Activated CD4-positive, alpha-beta memory T cell treated with anti-CD3 and anti-CD28 coated beads for 36 hours (primary cell): Measurements from ENCODE around the gene SP2. TPM values are rescaled to one million over a fixed set of nuclear protein-coding genes. Genes with fewer than 3 reads are reported as not detected.

Experiments
- CTCF ChIA-PET: fragments of 350-600 bp; sonication (Branson Sonifier 250); formaldehyde crosslinking; loops from one replicate; lab custom pipeline; 2021; ENCODE audit warnings: antibody characterized with exemption, inconsistent platforms; lab: Charles Lee
- POLR2A ChIA-PET: fragments of 350-600 bp; sonication (Branson Sonifier 250); formaldehyde crosslinking; loops from one replicate; lab custom pipeline; 2021; ENCODE audit warnings: antibody characterized with exemption; lab: Charles Lee
- DNase-seq: peaks from one replicate; pipeline ENCODE4 v3.0.0-alpha.2; 2020
- H3K27ac Mint-ChIP-seq: one replicate; pipeline ENCODE4 v1.8.0; 2021; ENCODE audit warnings: mixed read lengths
- H3K27me3 Mint-ChIP-seq: one replicate; pipeline ENCODE4 v1.8.0; 2021; ENCODE audit warnings: mixed read lengths
- H3K36me3 Mint-ChIP-seq: one replicate; pipeline ENCODE4 v1.8.0; 2021; ENCODE audit warnings: mixed read lengths
- H3K4me1 Mint-ChIP-seq: one replicate; pipeline ENCODE4 v1.8.0; 2021; ENCODE audit warnings: low read depth, mixed read lengths
- H3K4me3 Mint-ChIP-seq: one replicate; pipeline ENCODE4 v1.8.0; 2021; ENCODE audit warnings: mild to moderate bottlenecking, mixed read lengths
- H3K9me3 Mint-ChIP-seq: one replicate; pipeline ENCODE4 v1.8.0; 2021; ENCODE audit warnings: mixed read lengths
- intact Hi-C: fragments of 100-400 bp; cut with micrococcal nuclease; formaldehyde crosslinking; loops from one replicate; pipeline ENCODE4 v1.15.1; 2023
- total RNA-seq, 2 experiments: library from RNA; stranded (reverse); gene quantifications; one replicate each; pipeline ENCODE4 v1.2.3, GENCODE V29; 2021

Gene SP2
- total RNA-seq, 2 experiments from 2014 or later = 15.1 to 17.2 TPM

GRCh38 chr17:47855737-47856136 is 40.3 kb upstream of the SP2 start:
- peaks cover 10% of the 10 kb centered on the region for H3K4me1 Mint-ChIP-seq
- DNase-seq = no peak
- no peak overlapping the region for H3K27ac Mint-ChIP-seq
- no peaks in the 10 kb centered on the region for H3K36me3 Mint-ChIP-seq
- no peak overlapping the region for H3K4me3 Mint-ChIP-seq
- peaks cover 37% of the 10 kb centered on the region for H3K27me3 Mint-ChIP-seq
- POLR2A ChIA-PET = no interaction called here
- intact Hi-C loops = no loop called here
- no peaks in the 10 kb centered on the region for H3K9me3 Mint-ChIP-seq
- CTCF ChIA-PET = interaction anchor here (0.6 to 10.0 kb wide), 3 partner anchors 12 to 34 kb away, joined by 3 to 99 read pairs (median 5); partner anchors contain the start of gene SCRN2

- Mint-ChIP-seq H3K27me3 (peaks cover 35% of the 10 kb centered on the region), H3K27ac (no peak overlapping the region), H3K4me1 (peaks cover 8% of the 10 kb centered on the region), H3K36me3 (no peaks in the 10 kb centered on the region), H3K9me3 (no peaks in the 10 kb centered on the region), H3K4me3 (no peak overlapping the region)
- CTCF ChIA-PET = interaction anchor here (0.8 to 10.0 kb wide), 2 partner anchors 13 to 33 kb away, joined by 3 to 99 read pairs; partner anchors contain the start of gene SCRN2
- no peak for DNase-seq
- intact Hi-C loops = no loop called here
- POLR2A ChIA-PET = no interaction called here
Observed at GRCh38 chr17:47856830-47857229, 39.2 kb upstream of the SP2 start.

DNA sequence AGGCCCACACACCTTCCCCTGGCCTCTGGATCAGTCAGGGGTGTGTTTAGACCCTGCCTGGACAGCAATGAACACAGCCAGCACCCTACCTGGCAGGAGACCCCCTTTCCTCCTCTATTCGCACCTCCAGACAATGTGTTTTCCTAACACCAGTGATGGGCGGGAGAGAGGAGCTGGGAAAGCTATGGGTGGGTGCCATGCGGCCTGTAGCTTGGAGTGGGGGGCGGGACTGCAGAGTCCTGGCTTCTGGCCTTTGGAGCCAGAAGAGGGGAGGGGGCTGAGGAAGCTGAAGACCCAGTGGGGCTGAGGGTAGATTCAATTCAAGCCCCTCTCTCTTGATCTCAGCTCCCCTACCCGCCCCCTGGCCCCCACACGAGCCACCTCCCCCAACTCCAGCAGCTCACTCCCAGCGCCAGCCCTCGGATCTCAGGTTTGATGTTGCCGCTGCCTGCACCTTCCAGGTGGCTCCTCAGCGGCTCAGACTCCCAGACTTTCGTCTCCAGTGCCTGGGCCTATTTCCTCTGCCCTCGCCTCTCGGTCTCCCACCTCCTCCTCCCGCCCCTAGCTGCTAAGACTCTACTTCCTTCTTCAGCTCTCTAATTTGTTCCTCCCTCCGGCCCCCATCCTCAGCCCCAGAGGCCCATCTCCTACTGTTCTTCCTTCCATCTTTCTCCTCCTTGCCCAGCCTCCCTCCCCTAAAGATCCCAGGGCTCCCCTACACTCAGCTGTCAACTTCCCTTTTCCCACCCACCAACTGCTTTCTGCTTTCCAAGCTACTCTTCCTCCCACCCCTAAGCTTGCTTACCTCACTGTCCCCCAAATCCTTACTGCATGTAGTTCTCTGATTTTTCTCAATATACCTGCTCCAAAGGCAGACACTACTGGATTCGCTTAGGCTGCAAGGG is 38.2 kb upstream of the SP2 start:
- H3K27me3 Mint-ChIP-seq = peaks cover 25% of the 10 kb centered on the region
- POLR2A ChIA-PET = no interaction called here
- no peak for DNase-seq
- H3K4me3 Mint-ChIP-seq = no peak overlapping the region
- peaks cover 4% of the 10 kb centered on the region for H3K4me1 Mint-ChIP-seq
- no peaks in the 10 kb centered on the region for H3K36me3 Mint-ChIP-seq
- no peaks in the 10 kb centered on the region for H3K9me3 Mint-ChIP-seq
- intact Hi-C loops = no loop called here
- no peak overlapping the region for H3K27ac Mint-ChIP-seq
- CTCF ChIA-PET = interaction anchor here (0.6 to 10.0 kb wide), 2 partner anchors 14 to 32 kb away, joined by 3 to 99 read pairs; partner anchors contain the start of gene SCRN2

DNA sequence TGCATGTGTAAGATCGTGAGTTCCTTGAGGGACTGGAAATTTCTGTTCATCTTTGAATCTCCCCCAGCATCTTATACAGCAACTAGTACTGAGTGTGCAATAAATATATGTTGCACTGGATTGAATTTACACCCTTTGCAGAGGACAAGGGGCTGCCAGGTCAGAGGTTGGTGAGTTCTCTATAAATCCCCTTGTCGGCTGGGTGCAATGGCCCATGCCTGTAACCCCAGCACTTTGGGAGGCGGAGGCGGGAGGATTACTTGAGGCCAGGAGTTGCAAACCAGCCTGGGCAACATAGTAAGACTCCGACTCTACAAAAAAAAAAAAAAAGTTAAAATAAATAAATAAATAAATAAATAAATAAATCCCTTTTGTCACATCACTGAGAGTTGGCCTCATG is 35.6 kb upstream of the SP2 start:
- no peak for DNase-seq
- intact Hi-C loops = no loop called here
- H3K4me3 Mint-ChIP-seq = no peak overlapping the region
- ChIA-PET POLR2A (no interaction called here), CTCF (interaction anchor here (0.6 to 1.2 kb wide), 5 partner anchors 14 to 108 kb away, joined by 3 to 5 read pairs (median 3); partner anchors contain the start of gene SCRN2)
- H3K27me3 Mint-ChIP-seq = peaks cover 4% of the 10 kb centered on the region
- no peak overlapping the region for H3K27ac Mint-ChIP-seq
- H3K4me1 Mint-ChIP-seq = peaks cover 23% of the 10 kb centered on the region
- H3K9me3 Mint-ChIP-seq = no peaks in the 10 kb centered on the region
- H3K36me3 Mint-ChIP-seq = no peaks in the 10 kb centered on the region

- H3K4me1 Mint-ChIP-seq = peaks cover 25% of the 10 kb centered on the region
- CTCF ChIA-PET = interaction anchor here (0.9 to 1.4 kb wide), 4 partner anchors 16 to 26 kb away, joined by 3 to 5 read pairs (median 4); partner anchors contain the start of gene SCRN2
- no peaks in the 10 kb centered on the region for H3K36me3 Mint-ChIP-seq
- peaks cover 4% of the 10 kb centered on the region for H3K27me3 Mint-ChIP-seq
- H3K9me3 Mint-ChIP-seq = no peaks in the 10 kb centered on the region
- no peak overlapping the region for H3K4me3 Mint-ChIP-seq
- intact Hi-C loops = no loop called here
- DNase-seq = no peak
- POLR2A ChIA-PET = no interaction called here
- H3K27ac Mint-ChIP-seq = no peak overlapping the region
Observed at GRCh38 chr17:47862621-47863440, 33.2 kb upstream of the SP2 start.

DNA sequence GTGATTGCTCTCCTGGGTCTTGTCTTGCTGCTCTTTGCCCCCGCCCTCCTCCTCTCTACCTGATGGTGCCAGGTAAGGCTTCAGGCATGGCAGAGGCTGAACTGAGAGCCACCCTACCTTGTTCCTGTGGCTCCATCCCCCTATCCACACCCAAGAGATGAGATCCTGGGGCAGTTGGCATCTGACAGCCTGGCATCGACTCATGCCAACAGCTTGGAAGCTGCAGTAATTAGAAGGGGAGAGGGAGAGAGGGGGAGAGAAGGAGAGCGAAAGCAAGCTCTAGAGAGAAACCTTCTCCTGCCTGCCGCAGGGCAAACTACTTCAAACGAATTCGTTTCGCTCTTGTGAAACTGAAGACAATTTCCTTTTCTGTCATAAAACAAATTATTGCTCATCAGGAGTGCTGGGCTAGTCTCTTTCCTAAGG is 31.2 kb upstream of the SP2 start:
- ChIA-PET CTCF (interaction anchor here (1.2 to 2.7 kb wide), 5 partner anchors 15 to 25 kb away, joined by 6 to 15 read pairs (median 8); partner anchors contain the start of gene SCRN2), POLR2A (no interaction called here)
- H3K9me3 Mint-ChIP-seq = no peaks in the 10 kb centered on the region
- no peak overlapping the region for H3K4me3 Mint-ChIP-seq
- peak; percentile 38 for DNase-seq
- peaks cover 3% of the 10 kb centered on the region for H3K27me3 Mint-ChIP-seq
- no peaks in the 10 kb centered on the region for H3K36me3 Mint-ChIP-seq
- intact Hi-C loops = no loop called here
- peaks cover 25% of the 10 kb centered on the region for H3K4me1 Mint-ChIP-seq
- H3K27ac Mint-ChIP-seq = no peak overlapping the region

DNA sequence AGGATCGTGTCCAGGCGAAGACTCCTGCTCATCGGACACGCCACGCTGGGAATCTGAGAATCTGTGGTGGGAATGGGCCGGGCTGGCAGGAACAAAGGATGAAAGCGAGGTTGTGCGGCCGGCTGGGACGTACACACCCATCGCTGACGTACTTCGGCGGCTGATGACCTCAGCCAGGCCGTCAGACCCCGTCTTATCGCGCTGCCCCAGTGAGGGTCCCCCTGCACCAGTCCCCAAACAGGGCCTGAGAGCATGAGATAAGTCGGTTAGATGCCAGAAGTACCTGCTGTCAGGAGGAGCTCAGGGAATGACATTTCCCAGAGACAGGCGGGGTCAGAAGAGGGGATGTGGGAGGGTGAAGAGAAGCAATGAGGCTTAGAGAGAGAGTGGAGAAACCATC is 29.1 kb upstream of the SP2 start:
- Mint-ChIP-seq H3K27ac (no peak overlapping the region), H3K27me3 (peaks cover 10% of the 10 kb centered on the region), H3K36me3 (no peaks in the 10 kb centered on the region), H3K4me1 (peaks cover 25% of the 10 kb centered on the region), H3K9me3 (no peaks in the 10 kb centered on the region), H3K4me3 (no peak overlapping the region)
- intact Hi-C loops = no loop called here
- POLR2A ChIA-PET = no interaction called here
- no peak for DNase-seq
- CTCF ChIA-PET = no interaction called here

DNA sequence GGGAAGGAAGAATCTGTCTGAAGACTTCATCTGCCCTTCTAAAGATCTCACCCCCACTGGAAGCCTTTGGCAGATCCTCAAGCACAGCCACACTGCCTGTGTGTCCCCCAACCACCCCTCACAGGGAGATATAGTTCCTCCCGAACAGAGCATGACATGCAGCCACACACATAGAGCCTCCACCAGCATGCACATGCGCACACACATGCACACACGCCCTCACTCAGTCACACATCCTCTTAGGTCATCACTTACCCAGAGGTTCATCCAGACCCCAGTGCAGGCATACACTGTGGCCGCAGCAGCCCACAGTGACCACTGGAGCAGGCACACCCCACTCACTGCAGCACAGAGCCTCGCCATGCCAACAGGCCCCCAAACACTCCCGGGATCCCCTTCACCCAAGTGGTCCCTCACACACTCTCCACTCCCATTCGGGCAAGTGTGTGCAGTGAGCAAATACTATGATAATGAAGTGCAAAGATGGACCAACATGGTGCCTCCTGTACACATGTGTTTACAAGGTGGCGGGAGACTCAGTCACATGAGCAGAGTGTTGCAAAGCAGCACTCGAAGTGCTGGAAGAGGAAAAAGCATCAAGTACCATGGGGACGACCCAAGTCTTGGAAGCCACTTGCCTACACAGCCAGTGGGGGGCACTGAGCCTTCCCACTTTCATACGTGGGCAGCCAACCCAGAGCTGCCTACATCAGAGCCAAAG is 28.1 kb upstream of the SP2 start:
- POLR2A ChIA-PET = no interaction called here
- no peak overlapping the region for H3K4me3 Mint-ChIP-seq
- peaks cover 16% of the 10 kb centered on the region for H3K27me3 Mint-ChIP-seq
- DNase-seq = no peak
- no peaks in the 10 kb centered on the region for H3K36me3 Mint-ChIP-seq
- no peaks in the 10 kb centered on the region for H3K9me3 Mint-ChIP-seq
- intact Hi-C loops = no loop called here
- CTCF ChIA-PET = no interaction called here
- H3K4me1 Mint-ChIP-seq = peaks cover 19% of the 10 kb centered on the region
- no peak overlapping the region for H3K27ac Mint-ChIP-seq

DNA sequence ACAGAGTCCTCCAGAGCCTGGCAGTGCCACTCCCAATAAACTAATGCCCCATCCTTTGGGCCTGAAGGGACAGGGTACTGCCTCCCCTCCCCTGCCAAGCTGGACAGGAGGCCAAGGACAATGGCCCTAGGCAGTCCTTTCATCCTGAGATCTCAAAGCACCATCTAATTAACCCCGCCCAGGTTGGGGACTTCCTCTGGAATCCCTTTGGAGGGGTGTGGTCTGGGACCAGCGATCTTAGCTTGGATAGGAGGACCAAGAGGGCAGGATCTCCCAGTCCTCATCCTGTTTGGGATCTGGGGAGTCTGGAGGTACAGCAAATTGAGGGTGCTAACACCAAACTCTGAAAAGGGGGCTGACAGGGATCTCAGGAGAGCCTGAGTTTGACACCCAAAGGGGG is 26.9 kb upstream of the SP2 start:
- H3K27ac Mint-ChIP-seq = no peak overlapping the region
- H3K4me3 Mint-ChIP-seq = no peak overlapping the region
- intact Hi-C loops = no loop called here
- peaks cover 17% of the 10 kb centered on the region for H3K27me3 Mint-ChIP-seq
- POLR2A ChIA-PET = no interaction called here
- H3K4me1 Mint-ChIP-seq = peaks cover 14% of the 10 kb centered on the region
- no peaks in the 10 kb centered on the region for H3K9me3 Mint-ChIP-seq
- CTCF ChIA-PET = interaction anchor here (0.8 to 1.1 kb wide), 2 partner anchors 13 to 19 kb away, joined by 3 read pairs; no protein-coding TSS in a partner anchor
- no peak for DNase-seq
- no peaks in the 10 kb centered on the region for H3K36me3 Mint-ChIP-seq

GRCh38 chr17:47870056-47870455 is 26.0 kb upstream of the SP2 start:
- H3K27ac Mint-ChIP-seq = no peak overlapping the region
- H3K27me3 Mint-ChIP-seq = peaks cover 21% of the 10 kb centered on the region
- ChIA-PET POLR2A (no interaction called here), CTCF (interaction anchor here (0.8 to 2.3 kb wide), 3 partner anchors 12 to 24 kb away, joined by 3 to 10 read pairs (median 4); no protein-coding TSS in a partner anchor)
- intact Hi-C loops = no loop called here
- DNase-seq = no peak
- no peaks in the 10 kb centered on the region for H3K36me3 Mint-ChIP-seq
- no peak overlapping the region for H3K4me3 Mint-ChIP-seq
- peaks cover 6% of the 10 kb centered on the region for H3K4me1 Mint-ChIP-seq
- H3K9me3 Mint-ChIP-seq = no peaks in the 10 kb centered on the region

DNA sequence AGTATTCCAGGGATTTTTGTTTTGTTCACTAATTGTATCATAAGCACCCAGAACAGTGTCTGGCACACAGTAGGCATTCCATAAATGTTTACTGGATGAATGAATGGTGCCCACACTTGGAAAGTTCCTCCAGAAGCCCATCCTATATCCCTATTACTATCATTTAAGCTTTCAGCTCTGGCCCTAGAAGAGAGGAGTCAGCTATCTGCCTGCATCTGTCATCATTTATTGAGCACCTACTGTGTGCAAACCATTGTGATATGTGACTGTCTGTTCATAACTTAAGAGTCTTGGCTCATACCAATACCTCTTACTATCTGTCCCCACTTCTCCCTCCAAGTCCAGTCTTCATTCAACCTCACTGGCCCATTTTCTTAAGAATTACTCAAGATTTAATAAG is 25.0 kb upstream of the SP2 start:
- intact Hi-C loops = no loop called here
- DNase-seq = no peak
- peaks cover 28% of the 10 kb centered on the region for H3K27me3 Mint-ChIP-seq
- ChIA-PET POLR2A (no interaction called here), CTCF (interaction anchor here (0.7 to 2.3 kb wide), 3 partner anchors 19 to 29 kb away, joined by 3 to 10 read pairs (median 4); no protein-coding TSS in a partner anchor)
- H3K9me3 Mint-ChIP-seq = no peaks in the 10 kb centered on the region
- H3K27ac Mint-ChIP-seq = no peak overlapping the region
- H3K4me1 Mint-ChIP-seq = no peaks in the 10 kb centered on the region
- H3K36me3 Mint-ChIP-seq = no peaks in the 10 kb centered on the region
- no peak overlapping the region for H3K4me3 Mint-ChIP-seq
